Hepatocyte (in vitro differentiated cells): Measurements from ENCODE around the gene NR1H4.

Experiments used
- CTCF ChIP-seq: fragments of 200-600 bp; sonication (generic); IDR thresholded peaks from 2 replicates; pipeline ENCODE4 v1.5.1; 2016; ENCODE audit warnings: antibody characterized with exemption, mild to moderate bottlenecking; ENCODE audit not compliant: poor library complexity
- EZH2 ChIP-seq: fragments of 200-600 bp; sonication (generic); IDR thresholded peaks from 2 replicates; pipeline ENCODE4 v1.6.1; 2016; ENCODE audit warnings: antibody characterized with exemption, mild to moderate bottlenecking, borderline replicate concordance
- EZH2phosphoT487 ChIP-seq: fragments of 200-600 bp; sonication (generic); IDR thresholded peaks from one replicate; pipeline ENCODE4 v1.6.1; 2018; ENCODE audit warnings: antibody characterized with exemption, mild to moderate bottlenecking, low read depth, moderate library complexity; ENCODE audit not compliant: unreplicated experiment, severe bottlenecking

DNA sequence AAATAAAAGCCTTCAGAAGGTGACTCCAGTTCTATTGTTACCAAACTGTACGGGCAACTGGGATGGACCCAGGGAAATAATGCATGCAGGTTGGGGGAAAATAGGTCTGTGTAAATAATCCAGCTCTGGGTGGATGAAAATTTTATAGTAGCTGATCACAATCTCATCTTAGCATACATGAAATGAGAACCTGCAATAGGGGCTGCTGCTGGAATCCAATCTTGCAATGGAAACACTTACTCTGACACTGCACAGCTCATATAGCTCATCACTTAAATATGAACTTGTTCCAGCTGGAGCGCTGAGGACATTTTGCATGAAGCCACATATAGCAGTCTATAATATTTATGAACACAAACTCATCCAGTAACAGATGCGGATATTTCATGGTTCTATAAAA, 59.7 kb downstream of the NR1H4 start:
- TF ChIP-seq CTCF (no peak), EZH2 (no peak), EZH2phosphoT487 (no peak)
